ENCODE results near the gene ABHD5.

Gene ABHD5

DNA sequence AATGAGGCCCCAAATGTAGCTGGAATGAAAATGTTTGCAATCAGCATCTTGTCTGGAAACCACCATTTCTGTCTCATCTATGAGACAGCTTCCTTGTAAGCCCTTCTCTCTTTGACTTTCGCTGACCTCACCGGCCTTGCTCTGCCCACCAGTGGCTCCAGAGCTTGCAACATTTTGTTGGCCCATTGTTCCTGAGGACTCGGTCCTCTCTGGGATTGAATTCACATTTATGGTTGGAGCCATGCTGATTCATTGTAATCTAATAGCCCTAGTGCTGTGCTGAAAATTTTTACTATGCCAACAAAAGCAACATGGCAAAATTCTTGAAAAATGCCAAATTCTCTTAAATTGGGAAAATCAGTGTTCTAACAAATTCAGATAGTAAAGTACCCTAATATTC, 37.2 kb downstream of the ABHD5 start:
- H3K36me3 ChIP-seq (ENCODE audit: insufficient read depth, low read length) = no peaks in the 10 kb centered on the region
- peaks cover 40% of the 10 kb centered on the region for H3K4me1 ChIP-seq (ENCODE audit: control insufficient read depth, insufficient read depth, low read length)
- H3K9me3 ChIP-seq (replicated peaks; ENCODE audit: low read length) = no peaks in the 10 kb centered on the region
- no peak overlapping the region for H3K9ac ChIP-seq (ENCODE audit: low read depth, low read length)
- no peaks in the 10 kb centered on the region for H3K27me3 ChIP-seq (ENCODE audit: control insufficient read depth, insufficient read depth, low read length)
- no peak overlapping the region for H3K4me3 ChIP-seq (ENCODE audit: low read length)
- H3K4me2 ChIP-seq (ENCODE audit: low read length) = peak overlapping the region; percentile 2

- no peak overlapping the region for H3K4me2 ChIP-seq (ENCODE audit: low read length)
- H3K4me3 ChIP-seq (ENCODE audit: low read length) = no peak overlapping the region
- H3K27me3 ChIP-seq (ENCODE audit: control insufficient read depth, insufficient read depth, low read length) = no peaks in the 10 kb centered on the region
- peaks cover 41% of the 10 kb centered on the region for H3K4me1 ChIP-seq (ENCODE audit: control insufficient read depth, insufficient read depth, low read length)
- H3K36me3 ChIP-seq (ENCODE audit: insufficient read depth, low read length) = no peaks in the 10 kb centered on the region
- no peak overlapping the region for H3K9ac ChIP-seq (ENCODE audit: low read depth, low read length)
- H3K9me3 ChIP-seq (replicated peaks; ENCODE audit: low read length) = no peaks in the 10 kb centered on the region
Measured at GRCh38 chr3:43728476-43728875, 37.7 kb downstream of the ABHD5 start.

GRCh38 chr3:43728947-43729346, 38.2 kb downstream of the ABHD5 start:
- Histone ChIP-seq H3K9me3 (replicated peaks; ENCODE audit: low read length) (no peaks in the 10 kb centered on the region), H3K27me3 (ENCODE audit: control insufficient read depth, insufficient read depth, low read length) (no peaks in the 10 kb centered on the region), H3K4me2 (ENCODE audit: low read length) (no peak overlapping the region), H3K36me3 (ENCODE audit: insufficient read depth, low read length) (no peaks in the 10 kb centered on the region), H3K4me3 (ENCODE audit: low read length) (no peak overlapping the region), H3K9ac (ENCODE audit: low read depth, low read length) (no peak overlapping the region), H3K4me1 (ENCODE audit: control insufficient read depth, insufficient read depth, low read length) (peaks cover 44% of the 10 kb centered on the region)

DNA sequence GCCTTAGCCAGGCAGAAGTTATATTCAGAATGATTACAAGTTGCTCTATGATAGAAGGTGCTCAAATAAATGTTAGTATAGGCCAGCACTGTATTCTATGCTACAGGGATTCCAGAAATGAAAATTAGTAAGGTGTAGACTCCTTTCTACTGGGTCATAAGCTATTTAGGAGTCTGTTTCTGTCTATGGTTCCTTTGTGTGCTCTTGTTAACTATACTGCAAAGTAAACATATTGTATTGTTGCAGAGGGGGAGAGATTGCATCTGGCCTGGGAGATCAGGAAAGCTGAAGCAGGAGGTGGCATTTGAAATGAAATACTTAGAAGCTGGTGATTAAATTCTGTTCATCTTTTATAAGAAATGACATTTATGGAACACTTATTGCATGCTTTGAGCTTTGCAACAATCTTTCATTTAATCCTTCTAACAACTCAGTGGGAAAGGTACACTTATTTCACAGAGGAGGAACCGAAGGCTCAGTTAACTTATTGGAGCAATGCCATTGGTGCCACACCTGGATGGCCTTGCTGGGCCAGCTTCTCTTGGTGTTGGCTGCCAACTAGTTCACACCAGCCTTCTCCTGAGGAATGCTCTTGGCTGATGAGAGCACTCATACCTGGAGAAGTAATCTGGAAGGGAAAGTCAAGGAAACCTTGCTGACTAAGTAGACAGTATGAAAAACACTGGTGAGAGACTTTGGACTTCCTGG, 39.1 kb downstream of the ABHD5 start:
- Histone ChIP-seq H3K27me3 (ENCODE audit: control insufficient read depth, insufficient read depth, low read length) (no peaks in the 10 kb centered on the region), H3K36me3 (ENCODE audit: insufficient read depth, low read length) (no peaks in the 10 kb centered on the region), H3K9me3 (replicated peaks; ENCODE audit: low read length) (no peaks in the 10 kb centered on the region), H3K4me3 (ENCODE audit: low read length) (no peak overlapping the region), H3K4me1 (ENCODE audit: control insufficient read depth, insufficient read depth, low read length) (peaks cover 49% of the 10 kb centered on the region), H3K9ac (ENCODE audit: low read depth, low read length) (no peak overlapping the region), H3K4me2 (ENCODE audit: low read length) (no peak overlapping the region)

DNA sequence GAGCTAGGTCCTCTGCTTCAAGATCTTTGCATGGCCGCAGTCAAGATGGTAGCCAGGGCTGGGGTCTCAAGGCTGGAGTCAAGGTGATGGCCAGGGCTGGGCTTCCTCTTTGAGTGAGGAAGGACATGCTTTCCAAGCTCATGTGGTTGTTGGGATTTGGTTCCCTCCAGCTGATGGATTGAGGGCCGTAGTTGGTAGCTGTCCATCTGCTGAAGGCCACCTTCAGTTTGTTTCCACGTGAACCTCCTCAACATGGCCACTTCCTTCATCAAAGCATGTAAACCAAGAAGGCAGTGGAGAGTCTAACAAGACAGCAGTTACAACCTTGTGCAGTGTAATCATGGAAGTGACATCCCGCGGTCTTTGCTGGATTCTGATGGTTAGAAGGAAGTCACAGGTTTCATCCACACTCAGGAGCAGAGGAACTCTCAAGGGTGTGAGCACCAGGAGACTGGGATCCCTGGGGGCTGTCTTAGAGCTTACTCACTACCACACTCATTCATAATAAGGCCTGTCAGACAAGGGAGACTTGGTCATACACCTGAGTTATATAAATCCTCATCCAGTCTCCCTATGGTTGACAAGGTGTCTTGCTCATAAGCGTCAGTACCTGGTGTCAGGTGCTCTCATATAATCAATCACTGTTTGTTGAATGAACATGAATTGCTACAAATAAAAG, 42.1 kb downstream of the ABHD5 start:
- Histone ChIP-seq H3K4me3 (ENCODE audit: low read length) (no peak overlapping the region), H3K9ac (ENCODE audit: low read depth, low read length) (no peak overlapping the region), H3K36me3 (ENCODE audit: insufficient read depth, low read length) (no peaks in the 10 kb centered on the region), H3K9me3 (replicated peaks; ENCODE audit: low read length) (no peaks in the 10 kb centered on the region), H3K27me3 (ENCODE audit: control insufficient read depth, insufficient read depth, low read length) (no peaks in the 10 kb centered on the region), H3K4me2 (ENCODE audit: low read length) (no peak overlapping the region), H3K4me1 (ENCODE audit: control insufficient read depth, insufficient read depth, low read length) (peaks cover 40% of the 10 kb centered on the region)

GRCh38 chr3:43733459-43734384, 43.0 kb downstream of the ABHD5 start:
- Histone ChIP-seq H3K9ac (ENCODE audit: low read depth, low read length) (no peak overlapping the region), H3K27me3 (ENCODE audit: control insufficient read depth, insufficient read depth, low read length) (no peaks in the 10 kb centered on the region), H3K4me3 (ENCODE audit: low read length) (no peak overlapping the region), H3K9me3 (replicated peaks; ENCODE audit: low read length) (no peaks in the 10 kb centered on the region), H3K4me1 (ENCODE audit: control insufficient read depth, insufficient read depth, low read length) (peaks cover 32% of the 10 kb centered on the region), H3K4me2 (ENCODE audit: low read length) (no peak overlapping the region), H3K36me3 (ENCODE audit: insufficient read depth, low read length) (no peaks in the 10 kb centered on the region)

DNA sequence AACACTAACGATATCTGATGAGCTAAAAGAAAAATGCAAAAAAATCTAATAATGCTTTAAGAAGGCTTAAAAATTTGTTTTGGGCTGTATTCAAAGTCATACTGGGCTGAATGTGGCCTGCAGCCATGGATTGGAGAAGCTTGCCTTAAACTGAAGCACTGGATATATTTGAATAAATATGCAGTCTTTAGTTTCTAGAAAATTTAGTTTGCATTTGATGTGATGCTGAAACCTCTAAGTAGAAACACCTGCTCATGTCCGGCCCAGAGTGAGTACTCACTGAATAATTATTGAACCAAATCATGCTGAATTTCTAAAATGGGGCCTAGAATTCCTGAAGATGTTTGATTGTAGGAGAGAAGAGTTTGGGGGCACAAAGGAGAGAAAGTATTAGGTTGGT, 43.9 kb downstream of the ABHD5 start:
- Histone ChIP-seq H3K4me2 (ENCODE audit: low read length) (no peak overlapping the region), H3K36me3 (ENCODE audit: insufficient read depth, low read length) (no peaks in the 10 kb centered on the region), H3K4me3 (ENCODE audit: low read length) (no peak overlapping the region), H3K9me3 (replicated peaks; ENCODE audit: low read length) (no peaks in the 10 kb centered on the region), H3K9ac (ENCODE audit: low read depth, low read length) (no peak overlapping the region), H3K4me1 (ENCODE audit: control insufficient read depth, insufficient read depth, low read length) (peaks cover 27% of the 10 kb centered on the region), H3K27me3 (ENCODE audit: control insufficient read depth, insufficient read depth, low read length) (no peaks in the 10 kb centered on the region)

- no peaks in the 10 kb centered on the region for H3K27me3 ChIP-seq (ENCODE audit: control insufficient read depth, insufficient read depth, low read length)
Measured at GRCh38 chr3:43735618-43736017, 44.9 kb downstream of the ABHD5 start.

DNA sequence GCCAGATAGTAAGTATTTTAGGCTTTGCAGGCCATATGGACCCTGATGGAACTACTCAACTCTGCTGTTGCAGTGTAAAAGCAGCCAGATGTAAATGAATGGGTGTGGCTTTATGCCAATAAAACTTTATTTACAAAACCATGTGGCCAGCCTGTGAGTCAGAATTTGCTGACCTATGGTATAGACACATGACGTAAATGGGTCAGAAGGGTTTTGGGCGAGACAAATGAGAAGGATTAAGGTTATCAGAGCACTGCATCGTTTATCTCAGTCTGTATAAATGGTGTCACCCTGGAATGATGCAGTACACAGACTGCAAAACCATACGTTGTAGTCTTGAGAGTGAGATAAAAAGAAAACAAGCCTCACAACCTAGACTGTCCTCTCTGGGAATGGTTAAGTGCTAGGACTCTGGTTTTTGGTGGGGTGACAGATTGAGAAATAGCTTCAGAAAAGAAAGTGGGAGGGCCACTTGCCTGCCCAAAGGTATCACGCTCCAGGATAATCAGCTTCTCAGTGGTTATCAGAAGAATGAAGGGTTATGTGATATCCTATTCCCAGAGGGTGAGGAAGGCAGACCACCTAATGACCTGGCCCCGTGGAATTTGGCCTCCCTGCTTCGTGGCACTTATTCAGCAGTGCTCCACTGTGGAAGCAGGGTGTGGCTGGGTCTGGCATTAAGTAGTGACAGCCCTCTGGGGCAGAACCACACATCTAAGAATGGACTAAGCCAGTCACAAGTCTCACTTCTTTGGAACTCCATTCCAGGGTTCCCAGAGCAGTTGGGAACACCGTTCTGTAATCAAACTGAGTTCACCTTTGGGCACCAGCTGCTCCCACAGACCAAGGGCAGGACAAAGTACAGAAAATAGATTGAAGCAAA, 46.1 kb downstream of the ABHD5 start:
- no peak overlapping the region for H3K9ac ChIP-seq (ENCODE audit: low read depth, low read length)
- no peaks in the 10 kb centered on the region for H3K36me3 ChIP-seq (ENCODE audit: insufficient read depth, low read length)
- no peaks in the 10 kb centered on the region for H3K9me3 ChIP-seq (replicated peaks; ENCODE audit: low read length)
- peaks cover 27% of the 10 kb centered on the region for H3K4me1 ChIP-seq (ENCODE audit: control insufficient read depth, insufficient read depth, low read length)
- H3K27me3 ChIP-seq (ENCODE audit: control insufficient read depth, insufficient read depth, low read length) = no peaks in the 10 kb centered on the region
- no peak overlapping the region for H3K4me3 ChIP-seq (ENCODE audit: low read length)
- no peak overlapping the region for H3K4me2 ChIP-seq (ENCODE audit: low read length)

More at GRCh38 chr3:43735618-43736017, 44.9 kb downstream of the ABHD5 start:
- Histone ChIP-seq H3K36me3 (ENCODE audit: insufficient read depth, low read length) (no peaks in the 10 kb centered on the region), H3K4me1 (ENCODE audit: control insufficient read depth, insufficient read depth, low read length) (peaks cover 27% of the 10 kb centered on the region), H3K9ac (ENCODE audit: low read depth, low read length) (no peak overlapping the region), H3K4me3 (ENCODE audit: low read length) (no peak overlapping the region), H3K9me3 (replicated peaks; ENCODE audit: low read length) (no peaks in the 10 kb centered on the region), H3K4me2 (ENCODE audit: low read length) (no peak overlapping the region)

DNA sequence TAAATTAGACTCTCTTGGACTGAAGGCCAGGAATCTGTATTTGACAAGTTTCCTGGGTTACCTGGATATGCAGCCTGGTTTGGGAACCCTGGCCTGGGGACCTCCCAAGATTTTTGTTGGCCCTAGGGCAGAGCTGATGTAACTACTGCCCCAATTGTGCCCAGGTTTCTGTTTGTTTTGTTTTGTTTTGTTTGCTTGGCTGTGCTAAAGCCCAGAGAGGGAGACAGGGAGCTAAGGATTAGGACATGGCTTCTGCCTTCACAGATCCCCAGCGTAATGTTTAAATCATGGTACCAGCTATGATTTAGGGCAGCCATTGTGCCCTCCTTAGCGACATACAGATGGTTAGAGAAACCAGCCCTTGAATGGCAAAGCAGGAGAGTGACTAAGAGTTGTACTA, 47.6 kb downstream of the ABHD5 start:
- H3K36me3 ChIP-seq (ENCODE audit: insufficient read depth, low read length) = no peaks in the 10 kb centered on the region
- no peak overlapping the region for H3K9ac ChIP-seq (ENCODE audit: low read depth, low read length)
- no peaks in the 10 kb centered on the region for H3K27me3 ChIP-seq (ENCODE audit: control insufficient read depth, insufficient read depth, low read length)
- H3K9me3 ChIP-seq (replicated peaks; ENCODE audit: low read length) = no peaks in the 10 kb centered on the region
- H3K4me2 ChIP-seq (ENCODE audit: low read length) = no peak overlapping the region
- H3K4me1 ChIP-seq (ENCODE audit: control insufficient read depth, insufficient read depth, low read length) = peaks cover 29% of the 10 kb centered on the region
- no peak overlapping the region for H3K4me3 ChIP-seq (ENCODE audit: low read length)

- H3K36me3 ChIP-seq (ENCODE audit: insufficient read depth, low read length) = no peaks in the 10 kb centered on the region
- H3K4me3 ChIP-seq (ENCODE audit: low read length) = no peak overlapping the region
- no peaks in the 10 kb centered on the region for H3K9me3 ChIP-seq (replicated peaks; ENCODE audit: low read length)
- no peaks in the 10 kb centered on the region for H3K27me3 ChIP-seq (ENCODE audit: control insufficient read depth, insufficient read depth, low read length)
- peak overlapping the region; percentile 12 for H3K4me2 ChIP-seq (ENCODE audit: low read length)
- H3K4me1 ChIP-seq (ENCODE audit: control insufficient read depth, insufficient read depth, low read length) = peaks cover 15% of the 10 kb centered on the region
- no peak overlapping the region for H3K9ac ChIP-seq (ENCODE audit: low read depth, low read length)
Measured at GRCh38 chr3:43742920-43743319, 52.2 kb downstream of the ABHD5 start.
